ENCODE results near the gene DARS1.
"Not testable (repeated sequence)": the region's sequence is repeated elsewhere in the genome, so short reads cannot be mapped to it uniquely, and the experiment has no call there.

DARS1 gene

GRCh38 chr2:135987441-135987840 lies 2.0 kb upstream of the DARS1 start:
- intact Hi-C loops (cut with DNase I), result loop anchor here (10.0 kb wide), 1 partner anchor 397 kb away; no protein-coding TSS in a partner anchor
- DNase-seq, result no peak

GRCh38 chr2:135986507-135986906 lies 1.1 kb upstream of the DARS1 start:
- no peak for DNase-seq
- intact Hi-C loops (cut with DNase I), result loop anchor here (10.0 kb wide), 1 partner anchor 398 kb away; no protein-coding TSS in a partner anchor

- intact Hi-C loops (cut with DNase I), result loop anchor here (10.0 kb wide), 1 partner anchor 399 kb away; no protein-coding TSS in a partner anchor
- DNase-seq, result peak in 1 of 10 donors; percentile 42
Observed at GRCh38 chr2:135985826-135986393, 484 bp upstream of the DARS1 start.

- no peak for DNase-seq
- intact Hi-C loops (cut with DNase I), result loop anchor here (10.0 kb wide), 1 partner anchor 400 kb away; no protein-coding TSS in a partner anchor
Observed at GRCh38 chr2:135984199-135985017, 1.0 kb downstream of the DARS1 start.

GRCh38 chr2:135980434-135981079 lies 4.9 kb downstream of the DARS1 start:
- intact Hi-C loops (cut with DNase I), result loop anchor here (10.0 kb wide), 1 partner anchor 404 kb away; no protein-coding TSS in a partner anchor
- no peak for DNase-seq

GRCh38 chr2:135975702-135976101 lies 9.7 kb downstream of the DARS1 start:
- intact Hi-C loops (cut with DNase I), result no loop called here
- DNase-seq, result no peak

- intact Hi-C loops (cut with DNase I), result no loop called here
- DNase-seq, result no peak
Observed at GRCh38 chr2:135974036-135974435, 11.4 kb downstream of the DARS1 start.

- no peak for DNase-seq
- intact Hi-C loops (cut with DNase I), result no loop called here
Observed at GRCh38 chr2:135969655-135970387, 15.6 kb downstream of the DARS1 start.

- intact Hi-C loops (cut with DNase I), result no loop called here
- no peak for DNase-seq
Observed at GRCh38 chr2:135965756-135966155, 19.7 kb downstream of the DARS1 start.

GRCh38 chr2:135964404-135964803 lies 21.0 kb downstream of the DARS1 start:
- intact Hi-C loops (cut with DNase I); DNase-seq: not testable (repeated sequence)

- DNase-seq, result no peak
- intact Hi-C loops (cut with DNase I), result no loop called here
Observed at GRCh38 chr2:135963841-135964240, 21.6 kb downstream of the DARS1 start.

GRCh38 chr2:135962366-135963123 lies 22.9 kb downstream of the DARS1 start:
- intact Hi-C loops (cut with DNase I), result no loop called here
- DNase-seq, result no peak

GRCh38 chr2:135960656-135961551 lies 24.5 kb downstream of the DARS1 start:
- no peak for DNase-seq
- intact Hi-C loops (cut with DNase I), result no loop called here

GRCh38 chr2:135960150-135960549 lies 25.3 kb downstream of the DARS1 start:
- no peak for DNase-seq
- intact Hi-C loops (cut with DNase I), result no loop called here

GRCh38 chr2:135958927-135959326 lies 26.5 kb downstream of the DARS1 start:
- intact Hi-C loops (cut with DNase I), result not testable (repeated sequence)

GRCh38 chr2:135954020-135954601 lies 31.3 kb downstream of the DARS1 start:
- no peak for DNase-seq
- intact Hi-C loops (cut with DNase I), result no loop called here

More at GRCh38 chr2:135958927-135959326, 26.5 kb downstream of the DARS1 start:
- not testable (repeated sequence) for DNase-seq

GRCh38 chr2:135952891-135953290 lies 32.5 kb downstream of the DARS1 start:
- DNase-seq, result no peak
- intact Hi-C loops (cut with DNase I), result no loop called here

GRCh38 chr2:135951041-135951583 lies 34.3 kb downstream of the DARS1 start:
- no peak for DNase-seq
- intact Hi-C loops (cut with DNase I), result no loop called here
